Measurements from ENCODE around the gene CDYL2. TPM values are rescaled to one million over a fixed set of nuclear protein-coding genes. Genes with fewer than 3 reads are reported as not detected.

CDYL2 gene
- total and polyA plus RNA-seq, 2 donors (not counting 3 experiments of a cell fraction or from before 2014, with no cell fraction given): 7.1 to 71.3 TPM

- DNase-seq (ENCODE audit: low read depth, low spot score) (no peak), FAIRE-seq (no peak)
- Histone ChIP-seq H3K27me3 (ENCODE audit: control insufficient read depth in 2 of 2, insufficient read depth in 2 of 2, low read length in 2 of 2) (no peaks in the 10 kb centered on the region), H3K4me3 (replicated peaks in 1 of 3; ENCODE audit: insufficient read depth in 1 of 3, low read depth in 1 of 3, low read length in 3 of 3) (peak overlapping the region in 1 of 3 experiments; percentile 37), H3K9me3 (replicated peaks; ENCODE audit: control insufficient read depth, insufficient read depth, low read length) (no peaks in the 10 kb centered on the region), H3K4me2 (ENCODE audit: insufficient read depth, low read length) (peak overlapping the region; percentile 82), H2AFZ (ENCODE audit: low read depth, low read length) (peak overlapping the region; percentile 52), H4K20me1 (replicated peaks; ENCODE audit: control insufficient read depth, extremely low read depth, insufficient read depth, low read length) (peaks cover 4% of the 10 kb centered on the region), H3K9me1 (replicated peaks; ENCODE audit: control insufficient read depth, extremely low read depth, insufficient read depth, low read length) (no peaks in the 10 kb centered on the region), H3K27ac (ENCODE audit: insufficient read depth, low read depth, low read length) (peak overlapping the region; percentile 94), H3K36me3 (ENCODE audit: control insufficient read depth in 2 of 2, extremely low read depth in 1 of 2, insufficient read depth in 2 of 2, low read length in 2 of 2) (no peaks in the 10 kb centered on the region), H3K79me2 (ENCODE audit: control insufficient read depth, insufficient read depth, low read length) (peaks cover 20% of the 10 kb centered on the region), H3K9ac (replicated peaks; ENCODE audit: extremely low read depth, insufficient read depth, low read length) (peak overlapping the region; percentile 55), H3K4me1 (ENCODE audit: control insufficient read depth, extremely low read depth, insufficient read depth, low read length) (peaks cover 35% of the 10 kb centered on the region)
- intact Hi-C loops (cut with micrococcal nuclease): loop anchor here (2.0 to 10.0 kb wide), 3 partner anchors 55 to 181 kb away; no protein-coding TSS in a partner anchor
- CTCF ChIA-PET: interaction anchor here (0.7 to 2.3 kb wide), 3 partner anchors 18 to 279 kb away, joined by 3 to 27 read pairs (median 12); no protein-coding TSS in a partner anchor
- dilution Hi-C loops (cut with MboI; ENCODE audit: extremely low pct_ligation_motif_present, low sequenced_read_pairs): no loop called here
- POLR2A ChIA-PET: no interaction called here
- no peak for TF ChIP-seq FOS (IDR thresholded peaks at IDR 0.05; ENCODE audit: borderline replicate concordance, insufficient read depth, low read length)
- TF ChIP-seq GATA2 (IDR thresholded peaks at IDR 0.05; ENCODE audit: insufficient read depth, insufficient read length, low read depth, low read length): no peak
- TF ChIP-seq JUN (IDR thresholded peaks at IDR 0.05; ENCODE audit: borderline replicate concordance, insufficient read depth, insufficient read length, low read depth): no peak
- no peak for TF ChIP-seq CTCF (IDR thresholded peaks at IDR 0.05; ENCODE audit: extremely low read depth in 1 of 2, insufficient read depth in 1 of 2, low read depth in 1 of 2, low read length in 2 of 2)
- no peak for TF ChIP-seq EZH2 (IDR thresholded peaks at IDR 0.05; ENCODE audit: borderline replicate concordance, low read depth, low read length, severe bottlenecking)
- no peak for TF ChIP-seq POLR2AphosphoS5 (IDR thresholded peaks at IDR 0.05; ENCODE audit: insufficient read depth, low read depth, low read length)
- TF ChIP-seq POLR2A (IDR thresholded peaks at IDR 0.05; ENCODE audit: low read depth, low read length): no peak
- TF ChIP-seq MYC (IDR thresholded peaks at IDR 0.05; ENCODE audit: low read depth, low read length): no peak
- no peak for TF ChIP-seq MAX (IDR thresholded peaks at IDR 0.05; ENCODE audit: insufficient read depth, insufficient read length)
- BruUV-seq (replicated peaks): no TSS peak
Measured at GRCh38 chr16:80806289-80806688, 1.9 kb upstream of the CDYL2 start.
